Right lobe of liver (tissue), 4 donors: ENCODE data around the gene DLGAP5.

Experiments used
- POLR2A ChIP-seq: fragments of 450-650 bp; IDR thresholded peaks from one replicate; pipeline ENCODE4 v1.6.1; 2017; ENCODE audit warnings: antibody characterized with exemption, mild to moderate bottlenecking
- TF ChIP-seq, protein P1 (sequence below), 4 donors: fragments of 200-600 bp in 3 of 4; fragments of 450-650 bp in 1 of 4; IDR thresholded peaks; one replicate each; pipeline versions ENCODE4 v1.5.1 to v1.8.0; 2016 to 2022; ENCODE audit warnings: antibody characterized with exemption in 4 of 4, mild to moderate bottlenecking in 2 of 4
- donor health status: DM: no; HTN: no; CAD: no.
- donor health status: DM: no; HTN: no; CAD: no.
- donor health status: DM: no; HTN: yes; CAD: no.

- TF ChIP-seq POLR2A: no peak
- TF ChIP-seq, protein P1, sequence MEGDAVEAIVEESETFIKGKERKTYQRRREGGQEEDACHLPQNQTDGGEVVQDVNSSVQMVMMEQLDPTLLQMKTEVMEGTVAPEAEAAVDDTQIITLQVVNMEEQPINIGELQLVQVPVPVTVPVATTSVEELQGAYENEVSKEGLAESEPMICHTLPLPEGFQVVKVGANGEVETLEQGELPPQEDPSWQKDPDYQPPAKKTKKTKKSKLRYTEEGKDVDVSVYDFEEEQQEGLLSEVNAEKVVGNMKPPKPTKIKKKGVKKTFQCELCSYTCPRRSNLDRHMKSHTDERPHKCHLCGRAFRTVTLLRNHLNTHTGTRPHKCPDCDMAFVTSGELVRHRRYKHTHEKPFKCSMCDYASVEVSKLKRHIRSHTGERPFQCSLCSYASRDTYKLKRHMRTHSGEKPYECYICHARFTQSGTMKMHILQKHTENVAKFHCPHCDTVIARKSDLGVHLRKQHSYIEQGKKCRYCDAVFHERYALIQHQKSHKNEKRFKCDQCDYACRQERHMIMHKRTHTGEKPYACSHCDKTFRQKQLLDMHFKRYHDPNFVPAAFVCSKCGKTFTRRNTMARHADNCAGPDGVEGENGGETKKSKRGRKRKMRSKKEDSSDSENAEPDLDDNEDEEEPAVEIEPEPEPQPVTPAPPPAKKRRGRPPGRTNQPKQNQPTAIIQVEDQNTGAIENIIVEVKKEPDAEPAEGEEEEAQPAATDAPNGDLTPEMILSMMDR (IDR thresholded peaks at IDR 0.05): no peak
Observed at GRCh38 chr14:55103971-55104954, 87.1 kb downstream of the DLGAP5 start.
